IMR-90 (cell line): Measurements from ENCODE around the gene SLC7A6OS. TPM values are rescaled to one million over a fixed set of nuclear protein-coding genes. Genes with fewer than 3 reads are reported as not detected.

ENCODE experiments used
- ATAC-seq: fragments of 200-7000 bp; cut with Tn5 transposase; 2 replicates; pipeline ENCODE4 v1.9.1; 2020; ENCODE audit warnings: low read depth, mild to moderate bottlenecking, moderate library complexity
- BruUV-seq: library from RNA; stranded (reverse); fragments of 400-500 nt; replicated peaks from 2 replicates; lab custom pipeline; 2021; lab: Mats Ljungman, UMichigan
- CTCF ChIA-PET: fragments of 300-600 bp; formaldehyde crosslinking; extraction: SDS; loops from one replicate; lab custom pipeline; 2021; ENCODE audit warnings: antibody characterized with exemption; lab: Yijun Ruan, JAX
- POLR2A ChIA-PET: fragments of 300-600 bp; sonication (Branson Sonifier 250); formaldehyde crosslinking; loops from one replicate; lab custom pipeline; 2022; ENCODE audit warnings: antibody characterized with exemption; ENCODE audit not compliant: unreplicated experiment; lab: Charles Lee
- DNase-seq: peaks from one replicate; pipeline ENCODE4 v3.0.0; 2013
- H2AFZ ChIP-seq: replicated peaks from 2 replicates; pipeline ENCODE3; 2013; ENCODE audit warnings: low read length, mild to moderate bottlenecking; ENCODE audit not compliant: poor library complexity
- H2AK5ac ChIP-seq: 2 replicates; pipeline ENCODE4 v1.6.1; 2013; ENCODE audit warnings: low read depth, low read length, inconsistent platforms
- H2AK9ac ChIP-seq: replicated peaks from 2 replicates; pipeline ENCODE3; 2013; ENCODE audit warnings: mild to moderate bottlenecking, low read depth, low read length, moderate library complexity; ENCODE audit not compliant: poor library complexity
- H2BK120ac ChIP-seq: 2 replicates; pipeline ENCODE4 v1.6.1; 2013; ENCODE audit warnings: low read depth, low read length, inconsistent platforms
- H2BK15ac ChIP-seq: 3 replicates; pipeline ENCODE4 v1.6.1; 2013; ENCODE audit warnings: low read depth, low read length, inconsistent platforms
- H2BK20ac ChIP-seq: 2 replicates; pipeline ENCODE4 v1.6.1; 2013; ENCODE audit warnings: low read depth, mild to moderate bottlenecking, inconsistent platforms, low read length, moderate library complexity
- H2BK5ac ChIP-seq: 2 replicates; pipeline ENCODE4 v1.6.1; 2013; ENCODE audit warnings: mild to moderate bottlenecking, low read depth, low read length, inconsistent platforms; ENCODE audit not compliant: poor library complexity, severe bottlenecking
- H3K14ac ChIP-seq: replicated peaks from 2 replicates; pipeline ENCODE4 v1.6.1; 2013; ENCODE audit warnings: low read depth, low read length, inconsistent platforms
- H3K18ac ChIP-seq: 2 replicates; pipeline ENCODE4 v1.6.1; 2013; ENCODE audit warnings: low read depth, low read length, control low read depth
- H3K23ac ChIP-seq: 2 replicates; pipeline ENCODE4 v1.6.1; 2013; ENCODE audit warnings: low read depth, low read length, inconsistent platforms
- H3K27ac ChIP-seq: 2 replicates; pipeline ENCODE4 v1.5.1; 2013; ENCODE audit warnings: mild to moderate bottlenecking, control low read depth, low read length; ENCODE audit not compliant: insufficient read depth
- H3K27me3 ChIP-seq: 2 replicates; pipeline ENCODE4 v1.6.1; 2013; ENCODE audit warnings: low read length; ENCODE audit not compliant: control insufficient read depth, insufficient read depth
- H3K36me3 ChIP-seq: 2 replicates; pipeline ENCODE4 v1.6.1; 2013; ENCODE audit warnings: low read length, mixed read lengths; ENCODE audit not compliant: control insufficient read depth, insufficient read depth
- H3K4ac ChIP-seq: 2 replicates; pipeline ENCODE4 v1.6.1; 2013; ENCODE audit warnings: low read depth, low read length, inconsistent platforms
- H3K4me1 ChIP-seq: 2 replicates; pipeline ENCODE4 v1.6.1; 2013; ENCODE audit warnings: low read length, mixed read lengths; ENCODE audit not compliant: control insufficient read depth, insufficient read depth
- H3K4me2 ChIP-seq: 2 replicates; pipeline ENCODE4 v1.6.1; 2013; ENCODE audit warnings: low read depth, mild to moderate bottlenecking, control low read depth, low read length, moderate library complexity
- H3K4me3 ChIP-seq: 2 replicates; pipeline ENCODE4 v1.5.1; 2013; ENCODE audit warnings: low read depth, mild to moderate bottlenecking, control low read depth, low read length, moderate library complexity; ENCODE audit not compliant: insufficient read depth
- H3K56ac ChIP-seq: 2 replicates; pipeline ENCODE4 v1.6.1; 2013; ENCODE audit warnings: low read length, inconsistent platforms; ENCODE audit not compliant: insufficient read depth; ENCODE audit errors: extremely low read depth
- H3K79me1 ChIP-seq, 2 experiments: 2 replicates each; pipeline ENCODE4 v1.6.1; 2013; ENCODE audit warnings: low read length in 2 of 2, inconsistent platforms in 1 of 2, low read depth in 1 of 2
- H3K9ac ChIP-seq: 2 replicates; pipeline ENCODE4 v1.6.1; 2013; ENCODE audit warnings: low read depth, low read length, control low read depth
- H3K9me1 ChIP-seq: 2 replicates; pipeline ENCODE4 v1.6.1; 2013; ENCODE audit warnings: low read length, inconsistent platforms; ENCODE audit not compliant: insufficient read depth
- H3K9me3 ChIP-seq: 2 replicates; pipeline ENCODE4 v1.6.1; 2013; ENCODE audit warnings: low read length; ENCODE audit not compliant: control insufficient read depth, insufficient read depth
- H4K20me1 ChIP-seq: 2 replicates; pipeline ENCODE4 v1.6.1; 2013; ENCODE audit warnings: low read length, inconsistent platforms; ENCODE audit not compliant: insufficient read depth
- H4K5ac ChIP-seq: 2 replicates; pipeline ENCODE4 v1.6.1; 2013; ENCODE audit warnings: mild to moderate bottlenecking, low read depth, low read length, control low read depth
- H4K8ac ChIP-seq, 2 experiments: 2 replicates each; pipeline ENCODE4 v1.6.1; 2013; ENCODE audit warnings: low read depth in 2 of 2, low read length in 2 of 2, control low read depth in 1 of 2, inconsistent platforms in 1 of 2
- H4K91ac ChIP-seq: 2 replicates; pipeline ENCODE4 v1.6.1; 2013; ENCODE audit warnings: low read depth, low read length, inconsistent platforms; ENCODE audit not compliant: insufficient read depth
- BHLHE40 ChIP-seq: fragments of 150-350 bp; IDR thresholded peaks from 2 replicates; pipeline ENCODE4 v1.6.1; 2016; ENCODE audit warnings: mild to moderate bottlenecking, low read depth, low read length
- CEBPB ChIP-seq: IDR thresholded peaks from 2 replicates; pipeline ENCODE4 v1.6.1; 2012; ENCODE audit warnings: low read depth, low read length, improper control_type of control experiment
- MAZ ChIP-seq: IDR thresholded peaks from 2 replicates; pipeline ENCODE4 v1.6.1; 2012; ENCODE audit warnings: low read depth, mild to moderate bottlenecking, low read length, improper control_type of control experiment, moderate library complexity, borderline replicate concordance
- POLR2A ChIP-seq: IDR thresholded peaks from 2 replicates; pipeline ENCODE4 v1.6.1; 2012; ENCODE audit warnings: mild to moderate bottlenecking, low read depth, low read length
- RAD21 ChIP-seq: IDR thresholded peaks from 2 replicates; pipeline ENCODE4 v1.6.1; 2012; ENCODE audit warnings: low read length, improper control_type of control experiment
- RFX5 ChIP-seq: IDR thresholded peaks from 2 replicates; pipeline ENCODE4 v1.8.0; 2012; ENCODE audit warnings: low read depth, mild to moderate bottlenecking, low read length, moderate library complexity
- WGBS, 2 experiments: methylation state at CpG; one replicate each; pipeline versions ENCODE4 v1.1.5 to v1.1.7; 2013; ENCODE audit warnings: missing lambda C conversion rate in 2 of 2; ENCODE audit not compliant: insufficient read length in 1 of 2; ENCODE audit errors: extremely low coverage in 2 of 2; 5-methylcytosine and 5-hydroxymethylcytosine counted together
- dilution Hi-C: fragments of 300-500 bp; cut with HindIII; formaldehyde crosslinking; loops from one replicate; pipeline ENCODE4 v1.14.3; 2018; ENCODE audit warnings: low sequenced_read_pairs; ENCODE audit not compliant: unreplicated experiment
- in situ Hi-C: fragments of 300-500 bp; cut with MboI; formaldehyde crosslinking; loops from 3 replicates; pipeline ENCODE4 v1.14.3; 2019; ENCODE audit warnings: low sequenced_read_pairs, inconsistent platforms, mixed read lengths
- intact Hi-C: fragments of 100-400 bp; cut with micrococcal nuclease; formaldehyde crosslinking; loops from 2 replicates; pipeline ENCODE4 v1.10.0; 2022
- polyA plus RNA-seq, 3 experiments: library from polyadenylated mRNA; depleted of rRNA; stranded (reverse); fragments of >200 nt; gene quantifications; 2 replicates each; pipeline ENCODE4 v1.2.3, GENCODE V29; 2012; ENCODE audit warnings: low replicate concordance in 1 of 3
- total RNA-seq: library from RNA; depleted of rRNA; stranded (reverse); fragments of >200 nt; gene quantifications from 2 replicates; pipeline ENCODE4 v1.2.3, GENCODE V29; 2012
- TF ChIP-seq, protein P1 (sequence below): conservative IDR thresholded peaks from 2 replicates; pipeline ENCODE4 v1.5.1; 2012; ENCODE audit warnings: mild to moderate bottlenecking, low read depth, low read length, improper control_type of control experiment
- TF ChIP-seq, protein P2 (sequence below): fragments of 150-350 bp; IDR thresholded peaks from 2 replicates; pipeline ENCODE4 v1.6.1; 2016; ENCODE audit warnings: low read depth, mild to moderate bottlenecking, low read length, moderate library complexity, borderline replicate concordance
- TF ChIP-seq, protein P3 (sequence below): fragments of 150-350 bp; IDR thresholded peaks from 2 replicates; pipeline ENCODE4 v1.6.1; 2017; ENCODE audit warnings: mild to moderate bottlenecking, antibody characterized with exemption, low read length, low read depth

The SLC7A6OS gene
- total and polyA plus RNA-seq, 2 of the 4 experiments (the other 2 are of a cell fraction): 6.8 to 8.4 TPM

DNA sequence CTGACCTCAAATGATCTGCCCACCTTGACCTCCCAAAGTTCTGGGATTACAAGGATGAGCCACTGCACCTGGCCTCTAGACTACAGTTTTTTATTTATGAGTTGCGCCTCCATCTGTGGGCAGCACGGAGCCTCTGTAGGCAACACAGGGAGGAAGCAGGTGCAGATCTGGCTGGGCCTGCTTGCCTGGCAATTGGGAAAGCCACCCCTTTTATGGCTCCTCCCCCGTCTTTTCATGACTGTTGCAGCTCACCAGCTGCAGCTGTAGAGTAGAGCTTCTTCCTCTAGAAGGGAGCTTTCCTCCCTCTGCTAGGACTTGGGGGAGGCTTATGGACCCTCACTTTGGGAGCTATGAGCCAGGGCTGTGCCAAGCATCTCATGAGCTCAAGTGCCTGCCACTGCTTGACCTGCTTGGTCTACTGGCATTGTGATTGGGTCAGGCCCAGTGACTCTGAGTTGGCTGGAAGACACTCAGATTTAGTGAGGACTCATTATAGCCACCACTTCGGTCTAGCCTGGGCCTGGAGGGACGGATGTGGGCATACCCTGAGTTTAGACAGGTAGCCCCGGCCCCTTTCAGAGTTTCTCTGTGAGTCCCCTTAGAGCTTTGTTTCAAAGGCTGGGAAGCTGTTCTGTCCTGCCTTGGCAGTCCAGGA is 53.4 kb downstream of the SLC7A6OS start:
- no peak overlapping the region for H2BK20ac ChIP-seq
- TF ChIP-seq POLR2A (no peak), RFX5 (no peak), RAD21 (no peak), CEBPB (no peak), BHLHE40 (no peak), MAZ (no peak)
- TF ChIP-seq, protein P1, sequence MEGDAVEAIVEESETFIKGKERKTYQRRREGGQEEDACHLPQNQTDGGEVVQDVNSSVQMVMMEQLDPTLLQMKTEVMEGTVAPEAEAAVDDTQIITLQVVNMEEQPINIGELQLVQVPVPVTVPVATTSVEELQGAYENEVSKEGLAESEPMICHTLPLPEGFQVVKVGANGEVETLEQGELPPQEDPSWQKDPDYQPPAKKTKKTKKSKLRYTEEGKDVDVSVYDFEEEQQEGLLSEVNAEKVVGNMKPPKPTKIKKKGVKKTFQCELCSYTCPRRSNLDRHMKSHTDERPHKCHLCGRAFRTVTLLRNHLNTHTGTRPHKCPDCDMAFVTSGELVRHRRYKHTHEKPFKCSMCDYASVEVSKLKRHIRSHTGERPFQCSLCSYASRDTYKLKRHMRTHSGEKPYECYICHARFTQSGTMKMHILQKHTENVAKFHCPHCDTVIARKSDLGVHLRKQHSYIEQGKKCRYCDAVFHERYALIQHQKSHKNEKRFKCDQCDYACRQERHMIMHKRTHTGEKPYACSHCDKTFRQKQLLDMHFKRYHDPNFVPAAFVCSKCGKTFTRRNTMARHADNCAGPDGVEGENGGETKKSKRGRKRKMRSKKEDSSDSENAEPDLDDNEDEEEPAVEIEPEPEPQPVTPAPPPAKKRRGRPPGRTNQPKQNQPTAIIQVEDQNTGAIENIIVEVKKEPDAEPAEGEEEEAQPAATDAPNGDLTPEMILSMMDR: no peak
- TF ChIP-seq, protein P2, sequence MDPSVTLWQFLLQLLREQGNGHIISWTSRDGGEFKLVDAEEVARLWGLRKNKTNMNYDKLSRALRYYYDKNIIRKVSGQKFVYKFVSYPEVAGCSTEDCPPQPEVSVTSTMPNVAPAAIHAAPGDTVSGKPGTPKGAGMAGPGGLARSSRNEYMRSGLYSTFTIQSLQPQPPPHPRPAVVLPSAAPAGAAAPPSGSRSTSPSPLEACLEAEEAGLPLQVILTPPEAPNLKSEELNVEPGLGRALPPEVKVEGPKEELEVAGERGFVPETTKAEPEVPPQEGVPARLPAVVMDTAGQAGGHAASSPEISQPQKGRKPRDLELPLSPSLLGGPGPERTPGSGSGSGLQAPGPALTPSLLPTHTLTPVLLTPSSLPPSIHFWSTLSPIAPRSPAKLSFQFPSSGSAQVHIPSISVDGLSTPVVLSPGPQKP: no peak
- TF ChIP-seq, protein P3, sequence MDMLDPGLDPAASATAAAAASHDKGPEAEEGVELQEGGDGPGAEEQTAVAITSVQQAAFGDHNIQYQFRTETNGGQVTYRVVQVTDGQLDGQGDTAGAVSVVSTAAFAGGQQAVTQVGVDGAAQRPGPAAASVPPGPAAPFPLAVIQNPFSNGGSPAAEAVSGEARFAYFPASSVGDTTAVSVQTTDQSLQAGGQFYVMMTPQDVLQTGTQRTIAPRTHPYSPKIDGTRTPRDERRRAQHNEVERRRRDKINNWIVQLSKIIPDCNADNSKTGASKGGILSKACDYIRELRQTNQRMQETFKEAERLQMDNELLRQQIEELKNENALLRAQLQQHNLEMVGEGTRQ: no peak
- peak overlapping the region; percentile 21; the same call in 1 of the 2 replicates for H3K9ac ChIP-seq
- H2AK9ac ChIP-seq: peak overlapping the region; percentile 71
- peak overlapping the region; percentile 80 for H2AFZ ChIP-seq
- no peaks in the 10 kb centered on the region for H3K9me3 ChIP-seq
- ChIA-PET CTCF (interaction anchor here (1.4 kb wide), 1 partner anchor 71 kb away, joined by 3 read pairs; no protein-coding TSS in a partner anchor), POLR2A (interaction anchor here (0.5 kb wide), 1 partner anchor 172 kb away, joined by 3 read pairs; the partner anchor contains the start of gene NFATC3)
- intact Hi-C loops: no loop called here
- no peak overlapping the region for H3K56ac ChIP-seq
- H3K9me1 ChIP-seq: no peaks in the 10 kb centered on the region
- peak overlapping the region; percentile 76 for H2AK5ac ChIP-seq
- 0 out of 2 replicates have a peak overlapping the region, but pooled peaks have one; percentile 19 for H3K23ac ChIP-seq
- peak overlapping the region; percentile 75 for H4K5ac ChIP-seq
- no peaks in the 10 kb centered on the region for H4K20me1 ChIP-seq
- H3K18ac ChIP-seq: peak overlapping the region; percentile 51; the same call in 1 of the 2 replicates
- in situ Hi-C loops: no loop called here
- H2BK120ac ChIP-seq: peak overlapping the region; percentile 8; the same call in 1 of the 2 replicates
- H4K91ac ChIP-seq: peak overlapping the region; percentile 70
- DNase-seq: peak; percentile 20
- WGBS, 2 experiments: 100% methylated on average over 1 of the region's 6 CpGs; no CpG with 5 or more reads in 1 of the 2 experiments
- peak overlapping the region; percentile 12 to 40; a peak in 3 of 4 replicates for H4K8ac ChIP-seq
- H3K4me3 ChIP-seq: no peak overlapping the region
- peak overlapping the region; percentile 68 for H3K27ac ChIP-seq
- 0 out of 2 replicates have a peak overlapping the region, but pooled peaks have one; percentile 16 for H3K4me2 ChIP-seq
- H3K36me3 ChIP-seq: peaks cover 23% of the 10 kb centered on the region
- peaks cover 13% of the 10 kb centered on the region for H3K4me1 ChIP-seq
- H3K14ac ChIP-seq: peak overlapping the region; percentile 11; the same call in 1 of the 2 replicates
- H3K4ac ChIP-seq: peak overlapping the region; percentile 83
- no peaks in the 10 kb centered on the region for H3K27me3 ChIP-seq
- H2BK15ac ChIP-seq: peak overlapping the region; percentile 25; the same call in 2 of the 3 replicates
- peak; percentile 7 for ATAC-seq
- dilution Hi-C loops: no loop called here
- no TSS peak for BruUV-seq
- peaks cover 0 to 12% of the 10 kb centered on the region in 2 experiments; a peak in 1 of 4 replicates for H3K79me1 ChIP-seq
- H2BK5ac ChIP-seq: peak overlapping the region; percentile 56
